IPS-15b (cell line): ENCODE results near the gene PTPRN2.
"Not testable (repeated sequence)": the region's sequence is repeated elsewhere in the genome, so short reads cannot be mapped to it uniquely, and the experiment has no call there.

Experiments
- H3K27me3 ChIP-seq: one replicate; pipeline ENCODE4 v1.6.1; 2013; ENCODE audit warnings: low read length; ENCODE audit not compliant: control insufficient read depth, insufficient read depth
- H3K36me3 ChIP-seq: one replicate; pipeline ENCODE4 v1.6.1; 2013; ENCODE audit warnings: low read length; ENCODE audit not compliant: control insufficient read depth, insufficient read depth
- H3K4me1 ChIP-seq: one replicate; pipeline ENCODE4 v1.6.1; 2013; ENCODE audit warnings: mild to moderate bottlenecking, low read length; ENCODE audit not compliant: control insufficient read depth, insufficient read depth
- H3K4me3 ChIP-seq: one replicate; pipeline ENCODE4 v1.5.1; 2013; ENCODE audit warnings: low read depth, low read length
- H3K9ac ChIP-seq: one replicate; pipeline ENCODE4 v1.6.1; 2013; ENCODE audit warnings: low read depth, mild to moderate bottlenecking, low read length
- H3K9me3 ChIP-seq: one replicate; pipeline ENCODE4 v1.6.1; 2013; ENCODE audit warnings: mild to moderate bottlenecking, low read length; ENCODE audit not compliant: control insufficient read depth, insufficient read depth

PTPRN2 gene

GRCh38 chr7:158164101-158165095, 423.2 kb downstream of the PTPRN2 start:
- H3K9me3 ChIP-seq: no peaks in the 10 kb centered on the region
- no peaks in the 10 kb centered on the region for H3K4me1 ChIP-seq
- peak overlapping the region; percentile 37 for H3K4me3 ChIP-seq
- H3K36me3 ChIP-seq: peaks cover 7% of the 10 kb centered on the region
- no peaks in the 10 kb centered on the region for H3K27me3 ChIP-seq
- H3K9ac ChIP-seq: no peak overlapping the region

- H3K9ac ChIP-seq: no peak overlapping the region
- H3K9me3 ChIP-seq: no peaks in the 10 kb centered on the region
- no peaks in the 10 kb centered on the region for H3K4me1 ChIP-seq
- no peak overlapping the region for H3K4me3 ChIP-seq
- H3K36me3 ChIP-seq: no peaks in the 10 kb centered on the region
- no peaks in the 10 kb centered on the region for H3K27me3 ChIP-seq
Observed at GRCh38 chr7:158161194-158161593, 426.4 kb downstream of the PTPRN2 start.

- no peaks in the 10 kb centered on the region for H3K27me3 ChIP-seq
- H3K36me3 ChIP-seq: no peaks in the 10 kb centered on the region
- no peaks in the 10 kb centered on the region for H3K4me1 ChIP-seq
- no peaks in the 10 kb centered on the region for H3K9me3 ChIP-seq
- no peak overlapping the region for H3K4me3 ChIP-seq
- H3K9ac ChIP-seq: no peak overlapping the region
Observed at GRCh38 chr7:158160199-158160598, 427.4 kb downstream of the PTPRN2 start.

GRCh38 chr7:158157460-158157859, 430.2 kb downstream of the PTPRN2 start:
- Histone ChIP-seq H3K36me3 (no peaks in the 10 kb centered on the region), H3K27me3 (no peaks in the 10 kb centered on the region), H3K4me3 (no peak overlapping the region), H3K4me1 (no peaks in the 10 kb centered on the region), H3K9me3 (no peaks in the 10 kb centered on the region), H3K9ac (no peak overlapping the region)

GRCh38 chr7:158151273-158151672, 436.4 kb downstream of the PTPRN2 start:
- not testable (repeated sequence) for H3K4me3 ChIP-seq, H3K27me3 ChIP-seq, H3K9ac ChIP-seq, H3K36me3 ChIP-seq, H3K9me3 ChIP-seq, H3K4me1 ChIP-seq

- Histone ChIP-seq H3K9me3 (peaks cover 9% of the 10 kb centered on the region), H3K4me3 (no peak overlapping the region), H3K27me3 (no peaks in the 10 kb centered on the region), H3K36me3 (no peaks in the 10 kb centered on the region), H3K9ac (no peak overlapping the region), H3K4me1 (no peaks in the 10 kb centered on the region)
Observed at GRCh38 chr7:158150234-158150633, 437.4 kb downstream of the PTPRN2 start.

- not testable (repeated sequence) for H3K36me3 ChIP-seq, H3K4me3 ChIP-seq, H3K4me1 ChIP-seq, H3K9ac ChIP-seq, H3K27me3 ChIP-seq, H3K9me3 ChIP-seq
Observed at GRCh38 chr7:158147431-158147830, 440.2 kb downstream of the PTPRN2 start.

GRCh38 chr7:158145370-158145769, 442.3 kb downstream of the PTPRN2 start:
- no peak overlapping the region for H3K9ac ChIP-seq
- H3K4me1 ChIP-seq: no peaks in the 10 kb centered on the region
- H3K36me3 ChIP-seq: no peaks in the 10 kb centered on the region
- no peak overlapping the region for H3K4me3 ChIP-seq
- peaks cover 9% of the 10 kb centered on the region for H3K9me3 ChIP-seq
- no peaks in the 10 kb centered on the region for H3K27me3 ChIP-seq

GRCh38 chr7:158143196-158144120, 444.2 kb downstream of the PTPRN2 start:
- H3K4me3 ChIP-seq: no peak overlapping the region
- no peaks in the 10 kb centered on the region for H3K27me3 ChIP-seq
- H3K9ac ChIP-seq: no peak overlapping the region
- H3K4me1 ChIP-seq: no peaks in the 10 kb centered on the region
- peaks cover 5% of the 10 kb centered on the region for H3K9me3 ChIP-seq
- no peaks in the 10 kb centered on the region for H3K36me3 ChIP-seq

- peaks cover 5% of the 10 kb centered on the region for H3K9me3 ChIP-seq
- no peak overlapping the region for H3K9ac ChIP-seq
- no peaks in the 10 kb centered on the region for H3K36me3 ChIP-seq
- no peaks in the 10 kb centered on the region for H3K4me1 ChIP-seq
- H3K27me3 ChIP-seq: no peaks in the 10 kb centered on the region
- H3K4me3 ChIP-seq: no peak overlapping the region
Observed at GRCh38 chr7:158142657-158143056, 445.0 kb downstream of the PTPRN2 start.

- H3K4me1 ChIP-seq: no peaks in the 10 kb centered on the region
- no peaks in the 10 kb centered on the region for H3K36me3 ChIP-seq
- H3K4me3 ChIP-seq: no peak overlapping the region
- H3K9me3 ChIP-seq: no peaks in the 10 kb centered on the region
- H3K27me3 ChIP-seq: no peaks in the 10 kb centered on the region
- H3K9ac ChIP-seq: no peak overlapping the region
Observed at GRCh38 chr7:158141806-158142518, 445.7 kb downstream of the PTPRN2 start.
